Calu3 (cell line): ENCODE data around the gene MPDZ. TPM values are rescaled to one million over a fixed set of nuclear protein-coding genes. Genes with fewer than 3 reads are reported as not detected.

Source experiments
- BruUV-seq: library from RNA; stranded (reverse); fragments of 400-500 nt; replicated peaks from 2 replicates; lab custom pipeline; 2021; lab: Mats Ljungman, UMichigan
- CTCF ChIA-PET: fragments of 300-600 bp; sonication (Branson Sonifier 250); formaldehyde crosslinking; loops from one replicate; lab custom pipeline; 2022; ENCODE audit warnings: antibody characterized with exemption; lab: Charles Lee
- DNase-seq: peaks from one replicate; pipeline ENCODE4 v3.0.0; 2022
- H3K27ac Mint-ChIP-seq: one replicate; pipeline ENCODE4 v1.8.0; 2022; ENCODE audit warnings: mixed read lengths; ENCODE audit not compliant: unreplicated experiment
- H3K27me3 Mint-ChIP-seq: one replicate; pipeline ENCODE4 v1.8.0; 2022; ENCODE audit warnings: mixed read lengths; ENCODE audit not compliant: unreplicated experiment
- H3K36me3 Mint-ChIP-seq: one replicate; pipeline ENCODE4 v1.8.0; 2022; ENCODE audit warnings: mild to moderate bottlenecking, moderate library complexity, mixed read lengths; ENCODE audit not compliant: insufficient read depth, unreplicated experiment
- H3K4me1 Mint-ChIP-seq: one replicate; pipeline ENCODE4 v1.8.0; 2022; ENCODE audit warnings: mild to moderate bottlenecking, low read depth, mixed read lengths; ENCODE audit not compliant: unreplicated experiment
- H3K4me3 Mint-ChIP-seq: one replicate; pipeline ENCODE4 v1.8.0; 2022; ENCODE audit warnings: mild to moderate bottlenecking, low read depth, moderate library complexity, mixed read lengths; ENCODE audit not compliant: unreplicated experiment
- H3K9me3 Mint-ChIP-seq: one replicate; pipeline ENCODE4 v1.8.0; 2022; ENCODE audit warnings: low read depth, mixed read lengths; ENCODE audit not compliant: unreplicated experiment
- CTCF ChIP-seq: fragments of 200-600 bp; IDR thresholded peaks from one replicate; pipeline ENCODE4 v1.8.0; 2022; ENCODE audit warnings: antibody characterized with exemption; ENCODE audit not compliant: unreplicated experiment
- intact Hi-C: fragments of 100-400 bp; cut with micrococcal nuclease; formaldehyde crosslinking; loops from one replicate; pipeline ENCODE4 v1.10.0; 2022; ENCODE audit not compliant: unreplicated experiment
- total RNA-seq: library from RNA; stranded (reverse); gene quantifications from 2 replicates; pipeline ENCODE4 v1.2.3, GENCODE V29; 2022

The MPDZ gene
- total RNA-seq, 1 experiment from 2014 or later, result not detected

- intact Hi-C loops, result no loop called here
- H3K36me3 Mint-ChIP-seq, result no peaks in the 10 kb centered on the region
- H3K27ac Mint-ChIP-seq, result no peak overlapping the region
- CTCF ChIA-PET, result no interaction called here
- H3K4me3 Mint-ChIP-seq, result no peak overlapping the region
- H3K9me3 Mint-ChIP-seq, result no peaks in the 10 kb centered on the region
- no peak for DNase-seq
- no peaks in the 10 kb centered on the region for H3K4me1 Mint-ChIP-seq
- H3K27me3 Mint-ChIP-seq, result no peaks in the 10 kb centered on the region
- no peak for TF ChIP-seq CTCF
- BruUV-seq, result no TSS peak
Observed at GRCh38 chr9:13175732-13176131, 103.8 kb downstream of the MPDZ start.

- CTCF ChIA-PET, result no interaction called here
- Mint-ChIP-seq H3K9me3 (no peaks in the 10 kb centered on the region), H3K27ac (no peak overlapping the region), H3K4me3 (no peak overlapping the region), H3K36me3 (no peaks in the 10 kb centered on the region), H3K4me1 (no peaks in the 10 kb centered on the region), H3K27me3 (peaks cover 3% of the 10 kb centered on the region)
- BruUV-seq, result no TSS peak
- no peak for TF ChIP-seq CTCF
- intact Hi-C loops, result no loop called here
- no peak for DNase-seq
Observed at GRCh38 chr9:13174906-13175639, 104.4 kb downstream of the MPDZ start.

GRCh38 chr9:13173553-13173952, 105.9 kb downstream of the MPDZ start:
- no TSS peak for BruUV-seq
- Mint-ChIP-seq H3K27me3 (peaks cover 17% of the 10 kb centered on the region), H3K36me3 (no peaks in the 10 kb centered on the region), H3K9me3 (no peaks in the 10 kb centered on the region), H3K4me1 (no peaks in the 10 kb centered on the region), H3K4me3 (no peak overlapping the region), H3K27ac (no peak overlapping the region)
- CTCF ChIA-PET, result interaction anchor here (0.7 kb wide), 1 partner anchor 1340 kb away, joined by 3 read pairs; no protein-coding TSS in a partner anchor
- no peak for TF ChIP-seq CTCF
- DNase-seq, result no peak
- intact Hi-C loops, result no loop called here

GRCh38 chr9:13171261-13171660, 108.2 kb downstream of the MPDZ start:
- intact Hi-C loops, result no loop called here
- Mint-ChIP-seq H3K4me3 (no peak overlapping the region), H3K27ac (no peak overlapping the region), H3K9me3 (no peaks in the 10 kb centered on the region), H3K27me3 (peaks cover 17% of the 10 kb centered on the region), H3K4me1 (no peaks in the 10 kb centered on the region), H3K36me3 (no peaks in the 10 kb centered on the region)
- BruUV-seq, result no TSS peak
- DNase-seq, result no peak
- CTCF ChIA-PET, result no interaction called here
- TF ChIP-seq CTCF, result no peak
